Uterus (tissue), 2 donors: Measurements from ENCODE around the gene TBC1D28.
"Not testable (repeated sequence)": the region's sequence is repeated elsewhere in the genome, so short reads cannot be mapped to it uniquely, and the experiment has no call there.

Source experiments
- POLR2A ChIP-seq, 2 donors: fragments of 450-650 bp; IDR thresholded peaks; one replicate each; pipeline ENCODE4 v1.6.1; 2016; ENCODE audit warnings: antibody characterized with exemption in 2 of 2, mild to moderate bottlenecking in 1 of 2, moderate library complexity in 1 of 2
- TF ChIP-seq, protein P1 (sequence below), 4 experiments: fragments of 200-600 bp in 2 of 4; fragments of 450-650 bp in 2 of 4; sonication (generic) in 2 of 4; IDR thresholded peaks; one replicate each; pipeline ENCODE4 v1.5.1; 2016 to 2019; ENCODE audit warnings: antibody characterized with exemption in 4 of 4, mild to moderate bottlenecking in 2 of 4, moderate library complexity in 1 of 4

DNA sequence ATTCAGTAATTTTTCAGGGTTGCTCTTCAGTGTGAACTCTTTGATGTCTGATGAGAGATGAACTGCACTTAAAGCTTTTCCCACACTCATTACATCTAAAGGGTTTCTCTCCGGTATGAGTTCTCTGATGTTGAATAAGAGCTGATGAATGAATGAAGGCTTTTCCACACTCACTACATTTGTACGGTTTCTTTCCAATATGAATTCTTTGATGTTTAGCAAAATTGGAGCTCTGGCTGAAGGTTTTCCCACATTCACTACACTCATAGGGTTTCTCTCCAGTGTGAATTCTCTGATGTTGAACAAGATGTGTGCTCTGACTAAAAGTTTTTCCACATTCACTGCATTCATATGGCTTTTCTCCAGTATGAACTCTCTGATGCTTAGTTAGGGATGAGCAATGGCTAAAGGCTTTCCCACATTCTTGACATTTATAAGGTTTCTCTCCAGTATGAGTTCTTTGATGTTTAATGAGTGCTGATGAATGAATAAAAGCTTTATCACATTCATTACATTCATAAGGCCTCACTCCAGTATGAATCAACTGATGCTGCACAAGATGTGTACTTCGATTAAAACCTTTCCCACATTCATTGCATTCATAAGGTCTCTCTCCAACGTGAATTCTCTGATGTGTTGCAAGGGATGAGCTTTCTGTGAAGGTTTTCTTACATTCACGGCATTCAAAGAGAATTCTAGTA lies 17.9 kb upstream of the TBC1D28 start:
- TF ChIP-seq, protein P1, sequence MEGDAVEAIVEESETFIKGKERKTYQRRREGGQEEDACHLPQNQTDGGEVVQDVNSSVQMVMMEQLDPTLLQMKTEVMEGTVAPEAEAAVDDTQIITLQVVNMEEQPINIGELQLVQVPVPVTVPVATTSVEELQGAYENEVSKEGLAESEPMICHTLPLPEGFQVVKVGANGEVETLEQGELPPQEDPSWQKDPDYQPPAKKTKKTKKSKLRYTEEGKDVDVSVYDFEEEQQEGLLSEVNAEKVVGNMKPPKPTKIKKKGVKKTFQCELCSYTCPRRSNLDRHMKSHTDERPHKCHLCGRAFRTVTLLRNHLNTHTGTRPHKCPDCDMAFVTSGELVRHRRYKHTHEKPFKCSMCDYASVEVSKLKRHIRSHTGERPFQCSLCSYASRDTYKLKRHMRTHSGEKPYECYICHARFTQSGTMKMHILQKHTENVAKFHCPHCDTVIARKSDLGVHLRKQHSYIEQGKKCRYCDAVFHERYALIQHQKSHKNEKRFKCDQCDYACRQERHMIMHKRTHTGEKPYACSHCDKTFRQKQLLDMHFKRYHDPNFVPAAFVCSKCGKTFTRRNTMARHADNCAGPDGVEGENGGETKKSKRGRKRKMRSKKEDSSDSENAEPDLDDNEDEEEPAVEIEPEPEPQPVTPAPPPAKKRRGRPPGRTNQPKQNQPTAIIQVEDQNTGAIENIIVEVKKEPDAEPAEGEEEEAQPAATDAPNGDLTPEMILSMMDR (IDR thresholded peaks at IDR 0.05) = not testable (repeated sequence)
- not testable (repeated sequence) for TF ChIP-seq POLR2A (IDR thresholded peaks at IDR 0.05)
